ENCODE measurements around the gene ZNF823.
"Not testable (repeated sequence)": the region's sequence is repeated elsewhere in the genome, so short reads cannot be mapped to it uniquely, and the experiment has no call there.

The ZNF823 gene

DNA sequence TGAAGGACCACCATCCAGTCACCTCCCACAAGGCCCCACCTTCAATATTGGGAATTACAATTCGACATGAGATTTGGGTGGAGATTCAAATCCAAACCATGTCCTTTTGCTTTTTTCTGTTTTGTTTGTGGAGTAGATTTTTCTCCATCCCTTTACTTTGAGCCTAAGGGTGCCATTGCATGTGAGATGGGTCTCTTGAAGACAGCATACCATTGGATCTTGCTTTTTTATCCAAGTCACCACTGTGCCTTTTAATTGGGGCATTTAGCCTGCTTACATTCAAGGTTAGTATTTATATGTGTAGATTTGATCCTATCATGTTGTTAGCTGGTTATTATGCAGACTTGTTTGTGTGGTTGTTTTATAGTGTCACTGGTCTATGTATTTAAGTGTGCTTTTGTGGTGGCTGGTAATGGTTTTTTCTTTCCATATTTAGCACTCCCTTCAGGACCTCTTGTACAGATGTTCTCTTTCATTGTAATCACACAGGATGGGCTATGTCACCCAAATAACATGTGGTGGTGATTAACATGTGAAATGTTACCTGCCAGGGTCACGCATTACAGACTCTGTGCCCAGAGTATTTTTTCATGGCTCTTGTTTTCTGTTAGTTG lies 58.0 kb downstream of the ZNF823 start:
- no peak for DNase-seq (ENCODE audit: low read depth in 2 of 2)

DNA sequence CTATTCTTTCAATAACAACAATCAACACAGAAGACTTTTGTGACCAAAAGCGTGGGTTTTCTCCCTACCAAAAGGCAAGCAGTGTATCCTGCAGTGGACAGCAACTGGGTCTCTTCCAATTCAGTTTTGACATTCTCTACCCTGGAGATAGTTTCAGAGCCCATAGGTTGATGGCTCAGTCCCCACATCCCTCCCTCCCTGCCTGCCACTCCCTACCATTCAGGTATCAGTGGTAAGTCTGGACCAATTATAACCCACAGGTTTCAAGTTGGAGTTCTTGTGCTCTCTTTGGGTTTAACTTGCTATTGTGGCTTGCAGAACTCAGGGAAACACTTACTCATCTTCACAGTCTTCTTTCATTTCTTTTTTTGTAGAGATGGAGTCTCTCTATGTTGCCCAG lies 60.2 kb downstream of the ZNF823 start:
- DNase-seq (ENCODE audit: low read depth in 2 of 2): no peak

DNA sequence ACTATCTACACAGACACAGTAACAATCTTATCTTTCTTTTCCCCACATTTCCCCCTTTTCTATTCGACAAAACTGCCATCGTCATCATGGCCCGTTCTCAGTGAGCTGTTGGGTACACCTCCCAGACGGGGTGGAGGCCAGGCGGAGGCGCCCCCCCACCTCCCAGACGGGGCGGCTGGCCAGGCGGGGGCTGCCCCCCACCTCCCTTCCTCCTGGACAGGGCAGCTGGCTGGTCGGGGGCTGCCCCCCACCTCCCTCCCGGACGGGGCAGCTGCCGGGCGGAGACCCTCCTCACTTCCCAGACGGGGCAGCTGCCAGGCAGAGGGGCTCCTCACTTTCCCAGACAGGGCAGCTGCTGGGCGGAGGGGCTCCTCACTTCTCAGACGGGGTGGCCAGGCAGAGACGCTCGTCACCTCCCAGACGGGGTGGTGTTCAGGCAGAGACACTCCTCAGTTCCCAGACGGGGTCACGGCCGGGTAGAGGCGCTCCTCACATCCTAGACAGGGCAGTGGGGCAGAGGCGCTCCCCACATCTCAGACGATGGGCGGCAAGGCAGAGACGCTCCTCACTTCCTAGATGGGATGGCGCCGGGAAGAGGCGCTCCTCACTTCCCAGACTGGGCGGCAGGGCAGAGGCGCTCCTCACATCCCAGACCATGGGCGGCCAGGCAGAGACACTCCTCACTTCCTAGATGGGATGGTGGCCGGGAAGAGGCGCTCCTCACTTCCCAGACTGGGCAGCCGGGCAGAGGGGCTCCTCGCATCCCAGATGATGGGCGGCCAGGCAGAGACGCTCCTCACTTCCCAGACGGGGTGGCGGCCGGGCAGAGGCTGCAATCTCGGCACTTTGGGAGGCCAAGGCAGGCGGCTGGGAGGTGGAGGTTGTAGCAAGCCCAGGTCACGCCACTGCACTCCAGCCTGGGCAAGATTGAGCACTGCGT lies 61.8 kb downstream of the ZNF823 start:
- DNase-seq (ENCODE audit: low read depth in 2 of 2): not testable (repeated sequence)

DNA sequence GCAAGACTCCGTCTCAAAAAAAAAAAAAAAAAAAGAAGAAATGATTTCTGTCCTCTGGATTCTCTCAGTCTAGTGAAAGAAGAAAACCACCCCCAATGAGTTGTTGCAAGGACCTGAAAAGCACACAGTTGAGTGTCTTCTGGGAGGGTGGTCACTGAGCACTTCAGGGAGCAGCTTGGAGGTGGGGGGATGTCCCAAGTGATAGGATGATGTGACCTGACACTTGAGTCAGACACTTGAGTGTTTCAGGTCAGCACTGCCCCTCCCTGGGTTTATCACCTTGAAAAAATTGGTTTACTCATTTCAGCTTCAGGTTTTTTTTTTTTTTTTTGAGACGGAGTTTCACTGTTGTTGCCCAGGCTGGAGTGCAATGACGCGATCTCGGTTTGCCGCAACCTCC lies 63.2 kb downstream of the ZNF823 start:
- no peak for DNase-seq (ENCODE audit: low read depth in 2 of 2)

DNA sequence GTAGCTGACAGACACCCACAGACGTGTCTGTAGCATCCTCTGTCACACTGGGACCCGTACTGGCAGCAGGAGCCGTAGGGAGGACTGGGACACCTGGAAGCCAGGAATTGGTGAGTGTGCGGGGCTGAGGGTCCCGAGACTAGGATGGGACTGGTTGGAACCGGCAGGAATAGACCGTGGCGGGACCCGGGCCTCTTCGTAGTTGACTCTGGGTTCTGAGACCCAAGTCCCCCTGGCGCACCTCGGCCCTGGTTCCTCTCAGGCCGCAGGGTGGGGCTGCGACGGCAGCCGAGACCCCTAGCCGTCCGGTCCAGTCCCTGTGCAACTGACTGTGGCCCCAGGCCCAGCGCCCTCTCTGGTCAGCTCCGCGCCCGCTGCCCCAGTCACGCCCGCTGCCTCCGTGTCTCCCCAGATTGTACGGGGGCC lies 64.7 kb downstream of the ZNF823 start:
- DNase-seq (ENCODE audit: low read depth in 2 of 2): no peak

DNA sequence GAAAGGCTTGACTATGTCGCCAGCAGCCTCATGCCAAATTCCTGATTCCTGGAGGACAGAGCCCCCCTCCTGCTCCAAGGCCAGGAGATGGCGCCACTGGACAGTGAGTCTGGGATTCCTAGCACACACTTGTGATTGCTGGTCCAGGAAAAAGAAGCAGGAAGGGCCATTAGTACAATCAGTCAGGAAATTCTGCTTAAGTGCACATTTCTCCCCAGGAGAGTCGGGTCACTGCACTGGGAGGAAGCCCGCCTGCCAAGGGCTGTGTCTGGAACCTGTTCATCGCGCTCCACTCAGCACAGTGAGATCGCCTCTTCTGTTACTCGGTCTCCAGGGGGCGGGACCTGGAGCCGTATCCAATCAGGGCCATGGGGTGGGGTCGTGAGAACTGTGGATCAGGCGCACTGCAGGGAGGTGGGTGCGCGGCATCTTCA lies 65.1 kb downstream of the ZNF823 start:
- DNase-seq (ENCODE audit: low read depth in 2 of 2): no peak

Data from stimulated activated CD8-positive, alpha-beta memory T cell treated with anti-CD3 and anti-CD28 coated beads, Interleukin-15, amount 100 ng/mL, for 4 hours (primary cell).